ENCODE data around the gene GRIK3.
"Not testable (repeated sequence)": the region's sequence is repeated elsewhere in the genome, so short reads cannot be mapped to it uniquely, and the experiment has no call there.

GRIK3 gene

DNA sequence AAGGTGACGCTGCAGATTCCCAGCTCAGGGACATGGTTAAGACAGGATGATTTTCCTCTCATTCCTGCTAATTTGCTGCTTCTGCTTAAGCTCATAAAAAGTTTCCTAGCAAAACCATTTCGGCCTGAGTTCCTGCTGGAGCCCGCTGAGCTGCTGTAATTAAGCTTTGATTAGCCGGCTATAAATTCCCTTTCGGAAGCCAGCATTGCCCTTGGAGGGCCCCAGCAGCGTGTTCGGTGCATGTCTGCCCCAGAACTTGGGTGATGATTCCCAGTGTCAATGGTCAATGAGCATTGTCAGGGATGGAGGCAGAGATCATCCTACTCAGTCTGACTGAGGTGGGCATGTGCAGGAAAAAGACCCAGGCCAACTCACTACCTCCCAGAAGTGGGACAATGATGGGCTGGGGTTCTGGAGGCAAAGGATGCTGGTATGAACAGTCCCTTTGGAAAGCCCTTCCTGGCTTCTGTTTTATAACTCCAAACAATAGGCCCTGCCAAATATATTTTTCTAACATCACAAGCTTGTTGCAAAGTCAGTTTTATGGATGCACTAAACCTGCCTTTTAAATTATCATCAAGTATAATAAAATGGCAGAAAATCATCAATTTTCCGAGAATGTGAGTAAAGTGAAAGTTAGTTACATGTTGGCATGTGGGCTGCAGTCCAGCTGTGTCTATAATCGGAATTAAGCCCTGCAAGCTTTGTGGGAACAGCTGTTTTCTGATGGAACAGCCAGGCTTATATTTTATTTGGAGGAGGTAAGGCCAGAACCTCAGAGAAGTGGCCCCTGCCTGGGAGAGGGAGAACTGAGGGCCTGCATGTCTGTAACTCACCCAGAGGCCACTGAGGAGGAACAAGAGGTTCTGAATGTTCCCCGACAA lies 257.1 kb downstream of the GRIK3 start:
- Mint-ChIP-seq H3K36me3 (no peaks in the 10 kb centered on the region), H3K27me3 (peaks cover 21 to 23% of the 10 kb centered on the region in 2 donors), H3K4me1 (no peaks in the 10 kb centered on the region), H3K27ac (no peak overlapping the region), H3K4me3 (no peak overlapping the region), H3K9me3 (no peaks in the 10 kb centered on the region)
- ATAC-seq (replicated peaks) (no peak), DNase-seq (no peak)

DNA sequence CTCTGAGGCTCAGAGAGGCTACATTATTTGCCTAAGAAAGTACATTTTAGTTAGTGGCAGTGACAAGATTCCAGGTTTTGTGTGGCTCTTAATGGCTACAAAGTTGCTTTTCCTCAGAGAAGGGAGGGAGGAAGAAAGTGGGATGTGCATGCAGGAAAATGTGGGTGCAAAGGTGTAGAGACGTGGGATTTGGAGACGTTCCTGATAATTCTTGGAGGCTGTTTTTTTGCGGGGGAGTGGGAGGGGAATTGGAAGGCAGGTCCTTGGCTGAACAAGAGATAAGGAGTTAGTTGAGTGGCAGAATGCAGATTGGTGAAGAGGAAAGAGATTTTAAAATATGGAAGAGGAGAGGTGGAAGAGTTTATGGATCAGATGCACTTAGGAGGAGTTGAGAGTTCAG lies 258.1 kb downstream of the GRIK3 start:
- ATAC-seq (replicated peaks) = no peak
- no peaks in the 10 kb centered on the region for H3K36me3 Mint-ChIP-seq
- no peaks in the 10 kb centered on the region for H3K9me3 Mint-ChIP-seq
- H3K27me3 Mint-ChIP-seq = peaks cover 23 to 29% of the 10 kb centered on the region in 2 donors
- H3K4me1 Mint-ChIP-seq = no peaks in the 10 kb centered on the region
- H3K27ac Mint-ChIP-seq = no peak overlapping the region
- no peak overlapping the region for H3K4me3 Mint-ChIP-seq
- DNase-seq = no peak

DNA sequence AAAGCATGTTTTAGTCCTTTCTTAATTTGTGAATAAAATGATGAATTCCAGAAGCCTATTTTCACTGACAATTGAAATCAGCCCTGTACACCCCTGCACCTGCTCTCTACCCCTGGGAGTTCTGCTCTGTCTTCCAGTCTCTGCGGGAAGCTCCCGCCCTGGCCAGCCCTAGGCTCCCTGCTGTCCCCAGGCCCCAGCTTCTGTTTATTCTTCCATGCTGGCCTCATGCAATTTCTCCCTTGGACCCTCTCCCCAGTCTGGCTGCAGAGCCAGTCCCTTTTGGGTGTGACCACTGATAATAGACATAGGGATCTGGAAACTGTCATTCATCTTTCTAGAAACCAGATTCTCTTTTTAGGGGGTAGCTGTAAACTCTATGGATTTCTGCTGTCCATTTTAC lies 258.6 kb downstream of the GRIK3 start:
- no peak for ATAC-seq (replicated peaks)
- Mint-ChIP-seq H3K36me3 (no peaks in the 10 kb centered on the region), H3K27me3 (peaks cover 26 to 34% of the 10 kb centered on the region in 2 donors), H3K4me1 (no peaks in the 10 kb centered on the region), H3K27ac (no peak overlapping the region), H3K4me3 (no peak overlapping the region), H3K9me3 (no peaks in the 10 kb centered on the region)
- no peak for DNase-seq

DNA sequence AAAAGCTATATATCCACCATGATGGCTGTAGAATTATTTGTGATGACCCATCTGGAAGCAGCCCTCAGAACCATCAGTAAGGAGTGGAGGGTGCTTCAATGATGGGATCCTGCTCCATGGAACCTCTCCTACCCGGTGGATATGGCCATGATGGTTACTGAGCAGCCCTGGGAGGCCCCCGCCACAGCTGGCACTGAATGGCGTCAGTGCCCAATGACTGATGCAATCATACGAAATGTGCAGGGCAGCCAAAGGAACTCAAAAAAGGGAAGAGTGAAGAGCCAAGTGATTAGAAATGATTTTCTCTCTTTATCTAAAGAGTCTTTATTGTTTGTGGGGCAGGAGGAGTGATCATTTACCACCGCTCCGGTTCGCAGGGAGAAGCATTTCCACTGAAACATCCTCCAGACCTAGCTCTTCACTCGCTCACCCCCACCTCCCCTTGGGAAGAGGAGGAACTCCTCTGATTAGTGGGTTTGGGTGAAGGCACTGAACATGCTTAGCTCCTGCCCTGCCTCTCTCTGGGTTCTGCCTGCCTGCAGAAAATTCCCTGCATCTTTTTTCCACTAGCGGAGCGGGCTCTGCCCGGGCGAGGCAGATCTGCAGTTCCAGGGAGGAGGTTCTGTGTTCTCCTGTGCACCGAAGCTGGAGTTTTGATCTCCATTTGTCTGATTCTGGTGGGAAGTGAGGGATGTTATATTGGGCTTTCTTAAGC lies 260.3 kb downstream of the GRIK3 start:
- Mint-ChIP-seq H3K27me3 (peaks cover 38 to 47% of the 10 kb centered on the region in 2 donors), H3K9me3 (no peaks in the 10 kb centered on the region), H3K36me3 (no peaks in the 10 kb centered on the region), H3K27ac (no peak overlapping the region), H3K4me1 (no peaks in the 10 kb centered on the region), H3K4me3 (no peak overlapping the region)
- ATAC-seq (replicated peaks) (no peak), DNase-seq (no peak)

DNA sequence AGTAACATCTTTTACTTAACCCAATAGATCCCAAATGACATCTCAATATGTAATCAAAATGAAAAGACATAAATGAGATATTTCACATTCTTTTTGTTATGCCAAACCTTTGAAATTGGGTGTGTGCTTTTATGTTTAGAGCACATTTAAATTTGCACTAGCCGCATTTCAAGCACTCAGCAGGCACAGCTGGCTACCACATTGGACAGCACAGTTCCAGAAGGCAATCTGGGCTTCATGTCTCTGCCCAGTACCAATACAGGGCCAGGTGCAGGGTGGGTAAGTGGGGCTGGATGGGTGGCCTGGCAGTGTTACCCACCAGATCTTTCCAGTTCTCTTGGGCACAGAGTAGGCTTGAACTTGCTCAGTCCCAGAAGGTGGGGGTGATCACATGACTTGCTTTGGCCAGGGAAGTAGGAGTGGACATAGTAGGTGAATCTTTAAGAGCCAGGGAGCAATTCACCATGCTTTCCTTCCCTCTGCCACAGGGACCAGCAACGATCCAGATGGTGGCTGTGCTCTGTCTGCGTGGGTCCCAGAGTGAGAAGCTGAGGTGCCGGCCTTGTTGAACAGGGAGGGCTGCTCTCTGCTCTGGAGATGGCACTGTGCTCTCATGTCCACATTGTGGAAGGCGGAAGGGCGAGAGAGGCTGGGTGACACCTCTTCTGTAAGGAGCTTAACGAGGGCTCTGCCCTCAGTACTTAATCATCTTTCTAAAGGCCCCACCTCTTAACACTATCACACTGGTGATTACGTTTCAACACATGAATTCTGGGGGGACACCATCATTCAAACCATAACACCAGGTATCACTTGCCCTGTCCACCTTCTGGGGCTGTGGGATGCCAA lies 261.4 kb downstream of the GRIK3 start:
- H3K4me1 Mint-ChIP-seq = no peaks in the 10 kb centered on the region
- no peaks in the 10 kb centered on the region for H3K36me3 Mint-ChIP-seq
- no peak overlapping the region for H3K4me3 Mint-ChIP-seq
- peaks cover 39 to 52% of the 10 kb centered on the region in 2 donors for H3K27me3 Mint-ChIP-seq
- ATAC-seq (replicated peaks) (no peak), DNase-seq (no peak)
- H3K27ac Mint-ChIP-seq = no peak overlapping the region
- no peaks in the 10 kb centered on the region for H3K9me3 Mint-ChIP-seq

DNA sequence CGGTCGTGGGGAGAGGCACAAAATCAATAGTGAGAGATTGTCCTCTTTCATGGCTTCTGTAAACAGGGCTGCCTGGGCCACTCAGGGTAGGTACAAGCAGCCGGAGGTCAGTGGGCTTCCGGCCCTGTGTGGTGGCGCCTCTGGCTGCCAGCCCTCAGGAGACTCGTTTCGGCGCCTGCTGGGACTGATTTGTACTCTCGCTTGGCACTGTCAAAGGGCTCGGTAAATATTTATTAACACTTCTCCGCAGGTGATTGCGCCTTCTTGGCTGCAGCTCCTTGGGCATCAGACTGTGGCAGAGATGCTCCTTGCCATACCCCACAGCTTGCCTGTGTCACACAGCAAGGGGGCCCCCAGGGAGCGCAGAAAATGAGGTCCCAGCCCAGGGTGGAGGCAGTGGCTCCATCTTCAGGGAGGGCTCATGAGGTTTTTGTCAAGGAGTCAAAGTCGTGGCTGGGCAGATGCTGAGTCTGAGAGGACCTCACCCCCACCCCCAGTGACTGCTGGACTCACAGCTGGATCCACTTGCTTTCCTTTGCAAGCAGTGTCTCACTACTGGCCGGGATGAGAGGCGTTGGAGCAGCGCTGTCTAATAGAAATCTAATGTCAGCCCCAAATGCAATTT lies 262.5 kb downstream of the GRIK3 start:
- H3K4me3 Mint-ChIP-seq = no peak overlapping the region
- peaks cover 39 to 55% of the 10 kb centered on the region in 2 donors for H3K27me3 Mint-ChIP-seq
- H3K27ac Mint-ChIP-seq = no peak overlapping the region
- H3K9me3 Mint-ChIP-seq = no peaks in the 10 kb centered on the region
- H3K36me3 Mint-ChIP-seq = no peaks in the 10 kb centered on the region
- H3K4me1 Mint-ChIP-seq = no peaks in the 10 kb centered on the region
- DNase-seq (no peak), ATAC-seq (replicated peaks) (no peak)

DNA sequence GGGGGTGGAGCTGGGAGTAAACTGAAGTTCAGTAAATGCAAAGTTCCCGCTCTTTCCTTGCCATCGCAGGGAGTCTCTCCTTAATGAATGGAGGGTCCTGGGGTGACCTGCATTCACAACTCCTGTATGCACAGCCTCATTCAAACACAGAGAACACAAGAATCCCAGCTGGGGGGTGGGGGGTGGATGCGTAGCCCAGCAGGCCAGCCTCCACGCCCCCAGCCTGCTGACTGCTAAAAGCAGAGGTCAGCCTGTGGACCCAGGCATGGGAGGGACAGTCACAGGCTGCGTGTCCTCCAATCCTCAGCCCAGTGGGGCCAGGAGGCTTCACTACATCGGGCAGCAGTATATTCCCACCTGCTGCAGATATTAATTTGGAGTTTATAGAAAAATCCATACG lies 263.1 kb downstream of the GRIK3 start:
- Mint-ChIP-seq H3K27ac (no peak overlapping the region), H3K27me3 (peaks cover 36 to 50% of the 10 kb centered on the region in 2 donors)

DNA sequence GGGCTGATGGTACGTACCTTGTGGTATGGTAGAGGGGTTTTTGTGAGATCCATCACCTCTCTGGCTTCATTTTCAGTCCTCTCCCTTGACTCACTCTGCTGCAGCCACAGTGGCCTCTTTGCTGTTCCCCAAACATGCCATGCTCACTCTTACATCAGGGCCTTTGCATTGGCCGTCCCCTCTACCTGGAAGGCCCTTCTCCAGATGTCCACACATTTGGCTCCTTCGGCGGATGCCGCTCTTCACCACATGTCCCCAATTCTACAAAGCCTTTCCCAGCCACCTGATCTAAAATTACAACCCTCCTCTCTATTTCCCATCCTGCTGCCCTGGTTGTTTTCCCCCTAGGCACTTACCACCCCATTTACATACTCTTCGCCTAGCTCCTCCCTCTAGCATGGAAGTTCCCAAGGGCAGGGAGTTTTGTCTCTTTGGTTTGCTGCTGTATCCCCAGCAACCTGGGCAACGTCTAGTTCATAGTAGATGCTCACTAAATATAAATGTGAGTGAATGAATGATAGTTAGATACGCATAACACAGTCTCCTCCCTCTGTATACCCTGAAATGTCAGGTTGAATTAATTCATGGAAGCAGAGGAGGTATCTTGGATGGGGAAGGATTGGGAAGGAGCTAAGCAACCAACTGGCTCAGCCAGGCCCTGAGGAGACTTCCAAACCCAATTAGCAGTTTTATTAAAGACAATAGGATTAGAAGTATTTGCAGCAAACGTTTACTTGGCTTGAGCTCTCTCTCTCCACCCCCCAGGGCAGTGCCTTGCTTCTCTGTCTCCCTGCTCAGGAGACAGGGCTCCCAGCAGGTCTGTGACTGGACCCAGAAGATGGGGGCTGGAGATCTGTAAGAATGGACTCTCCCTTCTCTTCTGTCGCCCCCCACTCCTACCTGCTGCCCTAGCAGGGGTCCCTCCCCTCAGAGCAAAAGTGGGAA lies 264.2 kb downstream of the GRIK3 start:
- Mint-ChIP-seq H3K27me3 (peaks cover 29 to 43% of the 10 kb centered on the region in 2 donors), H3K36me3 (no peaks in the 10 kb centered on the region), H3K4me3 (no peak overlapping the region), H3K4me1 (no peaks in the 10 kb centered on the region), H3K9me3 (no peaks in the 10 kb centered on the region), H3K27ac (no peak overlapping the region)
- no peak for ATAC-seq (replicated peaks)
- no peak for DNase-seq

More for the DNA sequence above, 263.1 kb downstream of the GRIK3 start:
- no peaks in the 10 kb centered on the region for H3K9me3 Mint-ChIP-seq
- no peaks in the 10 kb centered on the region for H3K4me1 Mint-ChIP-seq
- no peaks in the 10 kb centered on the region for H3K36me3 Mint-ChIP-seq
- no peak overlapping the region for H3K4me3 Mint-ChIP-seq
- ATAC-seq (replicated peaks) (no peak), DNase-seq (no peak)

DNA sequence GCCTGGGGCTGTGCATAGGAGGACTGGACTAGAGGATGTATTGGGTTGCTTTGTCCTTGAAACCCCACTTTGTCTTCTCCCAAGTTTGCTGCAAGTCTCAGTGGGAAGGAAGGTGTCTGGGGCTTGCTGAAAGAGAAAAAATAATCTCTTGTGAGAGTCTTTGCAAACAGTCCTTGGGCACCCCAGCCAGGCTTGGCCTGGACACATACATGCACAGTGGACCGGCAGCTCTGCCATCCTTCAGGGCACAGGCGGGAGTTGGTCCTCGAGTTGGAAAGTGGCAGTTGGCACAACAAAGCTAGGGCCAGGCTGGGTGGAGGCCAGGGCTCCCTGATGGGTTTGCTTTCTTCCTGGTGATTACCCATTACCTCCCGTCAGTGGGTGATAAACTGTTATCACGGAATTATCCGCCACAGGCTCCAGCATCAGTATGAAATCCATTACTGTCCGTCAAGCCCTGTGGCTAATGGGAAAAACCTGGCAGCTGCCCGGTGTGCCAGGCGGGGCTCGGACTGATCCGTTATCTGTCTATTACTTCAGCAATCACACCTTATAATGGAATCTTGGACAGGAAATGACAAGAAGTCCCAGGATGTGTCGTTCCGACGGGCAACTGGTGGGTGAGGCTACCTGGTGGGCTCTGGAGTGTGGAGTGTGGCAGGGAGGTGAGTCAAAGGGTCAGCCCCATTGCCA lies 265.7 kb downstream of the GRIK3 start:
- DNase-seq = no peak
- ATAC-seq (replicated peaks) = no peak
- H3K36me3 Mint-ChIP-seq = no peaks in the 10 kb centered on the region
- no peaks in the 10 kb centered on the region for H3K4me1 Mint-ChIP-seq
- H3K27me3 Mint-ChIP-seq = peaks cover 23 to 43% of the 10 kb centered on the region in 2 donors
- H3K27ac Mint-ChIP-seq = no peak overlapping the region
- H3K4me3 Mint-ChIP-seq = no peak overlapping the region
- no peaks in the 10 kb centered on the region for H3K9me3 Mint-ChIP-seq

DNA sequence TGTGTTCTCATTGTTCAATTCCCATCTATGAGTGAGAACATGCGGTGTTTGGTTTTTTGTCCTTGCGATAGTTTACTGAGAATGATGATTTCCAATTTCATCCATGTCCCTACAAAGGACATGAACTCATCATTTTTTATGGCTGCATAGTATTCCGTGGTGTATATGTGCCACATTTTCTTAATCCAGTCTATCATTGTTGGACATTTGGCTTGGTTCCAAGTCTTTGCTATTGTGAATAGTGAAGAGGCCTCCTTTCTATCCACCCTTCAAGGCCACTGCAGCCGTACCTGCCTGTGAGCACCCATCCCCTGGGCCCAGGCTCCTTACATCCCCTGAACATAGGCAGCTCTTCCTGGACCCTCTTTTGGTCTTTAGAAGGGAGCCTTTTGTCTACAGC lies 266.9 kb downstream of the GRIK3 start:
- H3K27me3 Mint-ChIP-seq = peaks cover 16 to 35% of the 10 kb centered on the region in 2 donors
- H3K9me3 Mint-ChIP-seq; ATAC-seq (replicated peaks); DNase-seq; H3K4me1 Mint-ChIP-seq; H3K4me3 Mint-ChIP-seq; H3K27ac Mint-ChIP-seq; H3K36me3 Mint-ChIP-seq: not testable (repeated sequence)

DNA sequence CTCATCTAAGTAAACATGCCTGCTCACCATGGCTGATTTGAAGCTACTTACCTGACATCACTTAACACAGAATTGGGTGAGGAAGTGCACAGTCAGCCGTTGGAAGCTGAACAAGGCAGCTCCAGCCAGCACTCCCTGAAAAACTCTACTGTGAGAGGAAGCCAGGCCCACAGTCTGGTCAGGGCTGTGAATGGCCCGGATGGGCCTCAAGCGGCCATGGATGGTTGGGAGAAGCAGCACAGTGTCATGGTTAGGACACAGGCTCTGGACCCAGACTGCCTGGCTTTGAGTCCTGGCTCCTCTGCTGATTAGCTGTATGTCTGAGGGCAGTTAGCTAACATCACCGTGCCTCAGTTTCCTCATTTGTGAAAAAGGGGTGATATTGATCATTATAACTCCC lies 267.8 kb downstream of the GRIK3 start:
- no peak overlapping the region for H3K27ac Mint-ChIP-seq
- peaks cover 16 to 29% of the 10 kb centered on the region in 2 donors for H3K27me3 Mint-ChIP-seq
- H3K36me3 Mint-ChIP-seq = no peaks in the 10 kb centered on the region
- DNase-seq (no peak), ATAC-seq (replicated peaks) (no peak)
- no peak overlapping the region for H3K4me3 Mint-ChIP-seq
- H3K4me1 Mint-ChIP-seq = no peaks in the 10 kb centered on the region
- no peaks in the 10 kb centered on the region for H3K9me3 Mint-ChIP-seq

DNA sequence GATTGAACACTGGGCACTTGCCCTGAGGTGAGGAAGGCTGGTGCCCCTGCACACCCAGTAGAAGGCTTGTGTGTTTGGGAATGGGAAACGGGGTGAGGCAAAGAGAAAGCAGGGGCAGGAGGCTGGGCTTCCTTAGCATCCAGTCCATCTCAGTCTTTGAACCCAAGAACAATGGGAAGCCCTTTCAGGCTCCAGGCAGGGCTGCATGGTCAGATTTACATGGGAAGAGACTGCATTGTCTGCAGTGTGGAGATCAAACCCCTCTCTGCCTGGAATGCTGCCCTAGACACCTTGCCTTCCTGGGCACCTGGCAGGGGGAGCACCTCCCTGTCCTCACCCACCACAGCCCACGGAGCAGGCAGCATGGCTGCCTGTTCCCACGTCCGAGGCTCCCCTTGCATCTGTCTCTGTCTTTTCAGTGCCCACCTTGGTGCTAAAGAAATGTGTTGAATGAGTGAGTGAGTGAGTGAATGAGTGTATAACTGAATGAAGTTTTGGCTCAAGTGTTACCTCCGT lies 268.5 kb downstream of the GRIK3 start:
- ATAC-seq (replicated peaks) = no peak
- Mint-ChIP-seq H3K27me3 (peaks cover 15 to 23% of the 10 kb centered on the region in 2 donors), H3K9me3 (no peaks in the 10 kb centered on the region), H3K4me3 (no peak overlapping the region), H3K36me3 (no peaks in the 10 kb centered on the region), H3K27ac (no peak overlapping the region), H3K4me1 (no peaks in the 10 kb centered on the region)
- no peak for DNase-seq

Measured in stimulated activated naive B cell treated with anti-CD40 and anti-IgM and Interleukin-4, amounts not matched to agents 10 μg/mL and 1 μg/mL and 100 μg/mL, for 72 hours (primary cell).